HCT116 (cell line): ENCODE results near the gene CLASP1. TPM values are rescaled to one million over a fixed set of nuclear protein-coding genes. Genes with fewer than 3 reads are reported as not detected.
A peak's percentile ranks its signal among the peaks of the same experiment; 100 is the strongest.

ENCODE experiments used
- ATAC-seq: fragments of 200-7000 bp; cut with Tn5 transposase; 2 replicates; pipeline ENCODE4 v1.9.1; 2020; ENCODE audit warnings: mild to moderate bottlenecking, moderate library complexity
- BruUV-seq: library from RNA; stranded (reverse); fragments of 400-500 nt; replicated peaks from 2 replicates; lab custom pipeline; 2021; lab: Mats Ljungman, UMichigan
- CTCF ChIA-PET: fragments of 300-600 bp; sonication (Branson Sonifier 250); formaldehyde crosslinking; loops from one replicate; lab custom pipeline; 2021; ENCODE audit warnings: antibody characterized with exemption; lab: Charles Lee
- POLR2A ChIA-PET: fragments of 300-600, 350-600 bp; sonication (Branson Sonifier 250); formaldehyde crosslinking; loops from one replicate; lab custom pipeline; 2021; ENCODE audit warnings: antibody characterized with exemption; lab: Charles Lee
- RAD21 ChIA-PET, 2 experiments: fragments of 300-600 bp; sonication (Branson Sonifier 250); formaldehyde crosslinking; loops; one replicate each; lab custom pipeline; 2023; ENCODE audit warnings: low total read pairs in 2 of 2; ENCODE audit not compliant: uncharacterized antibody in 2 of 2, unreplicated experiment in 2 of 2, low non-redundant PET in 1 of 2; lab: Charles Lee
- DNase-seq: peaks from one replicate; pipeline ENCODE4 v3.0.0-alpha.2; 2010; ENCODE audit warnings: low read depth, low spot score
- H2AFZ ChIP-seq: fragments of 200-600 bp; shearing (Covaris generic), sonication (generic); 2 replicates; pipeline ENCODE4 v1.6.1; 2017; ENCODE audit warnings: low read depth, mixed run types, mixed read lengths, antibody characterized with exemption, low read length; ENCODE audit not compliant: poor library complexity, severe bottlenecking
- H3K27ac ChIP-seq: 2 replicates; pipeline ENCODE4 v1.5.1; 2012; ENCODE audit warnings: low read depth, low read length
- H3K27me3 ChIP-seq: fragments of 200-600 bp; sonication (generic); 2 replicates; pipeline ENCODE4 v1.6.1; 2016; ENCODE audit warnings: mixed run types, low read length, mixed read lengths; ENCODE audit not compliant: insufficient read depth
- H3K36me3 ChIP-seq, 2 experiments: fragments of 200-500 bp in 1 of 2; fragments of 200-600 bp in 1 of 2; sonication (Bioruptor generic) in 1 of 2; sonication (generic) in 1 of 2; 2 replicates each; pipeline versions ENCODE4 v1.5.1 to v1.6.1; 2014 to 2016; ENCODE audit warnings: low read length in 2 of 2, inconsistent platforms in 1 of 2, mixed read lengths in 1 of 2, mixed run types in 1 of 2; ENCODE audit not compliant: insufficient read depth in 2 of 2, control insufficient read depth in 1 of 2
- H3K4me1 ChIP-seq, 2 experiments: fragments of 200-600 bp in 1 of 2; sonication (generic) in 1 of 2; 2 replicates each; pipeline versions ENCODE4 v1.5.1 to v1.6.1; 2012 to 2017; ENCODE audit warnings: low read length in 2 of 2, inconsistent platforms in 1 of 2, mild to moderate bottlenecking in 1 of 2, mixed read lengths in 1 of 2, mixed run types in 1 of 2, moderate library complexity in 1 of 2; ENCODE audit not compliant: insufficient read depth in 2 of 2, control insufficient read depth in 1 of 2
- H3K4me2 ChIP-seq: fragments of 200-600 bp; sonication (generic); 2 replicates; pipeline ENCODE4 v1.6.1; 2017; ENCODE audit warnings: mixed run types, low read length, mixed read lengths
- H3K4me3 ChIP-seq, 2 experiments: fragments of 200-600 bp in 1 of 2; sonication (generic) in 1 of 2; replicated peaks in 1 of 2; 2 replicates each; pipeline ENCODE4 v1.5.1; 2011 to 2016; ENCODE audit warnings: low read length in 2 of 2, control low read depth in 1 of 2, low read depth in 1 of 2, mild to moderate bottlenecking in 1 of 2, mixed read lengths in 1 of 2, mixed run types in 1 of 2
- H3K79me2 ChIP-seq: fragments of 200-600 bp; sonication (generic); 2 replicates; pipeline ENCODE4 v1.6.1; 2017; ENCODE audit warnings: mild to moderate bottlenecking, mixed run types, low read length, moderate library complexity, mixed read lengths; ENCODE audit not compliant: insufficient read depth
- H3K9ac ChIP-seq: fragments of 200-600 bp; sonication (generic); 2 replicates; pipeline ENCODE4 v1.6.1; 2016; ENCODE audit warnings: low read length, mixed read lengths
- H3K9me2 ChIP-seq: fragments of 200-600 bp; sonication (generic), shearing (Covaris generic); 2 replicates; pipeline ENCODE4 v1.6.1; 2017; ENCODE audit warnings: mixed run types, mild to moderate bottlenecking, moderate library complexity; ENCODE audit not compliant: insufficient read depth
- H3K9me3 ChIP-seq, 2 experiments: fragments of 200-500 bp in 1 of 2; fragments of 200-600 bp in 1 of 2; sonication (Bioruptor generic) in 1 of 2; sonication (generic) in 1 of 2; 2 replicates each; pipeline ENCODE4 v1.6.1; 2014 to 2017; ENCODE audit warnings: low read length in 2 of 2, mixed read lengths in 2 of 2, inconsistent platforms in 1 of 2, low read depth in 1 of 2, mild to moderate bottlenecking in 1 of 2, mixed run types in 1 of 2, moderate library complexity in 1 of 2; ENCODE audit not compliant: control insufficient read depth in 1 of 2, insufficient read depth in 1 of 2
- H4K20me1 ChIP-seq: fragments of 200-600 bp; sonication (generic), shearing (Covaris generic); 2 replicates; pipeline ENCODE4 v1.6.1; 2017; ENCODE audit warnings: mixed run types, mild to moderate bottlenecking, moderate library complexity; ENCODE audit not compliant: insufficient read depth
- ATF3 ChIP-seq: IDR thresholded peaks from 2 replicates; pipeline ENCODE4 v1.6.1; 2012
- CBX3 ChIP-seq: IDR thresholded peaks from 2 replicates; pipeline ENCODE4 v1.6.1; 2012; ENCODE audit warnings: low read depth
- intact Hi-C: fragments of 100-400 bp; cut with micrococcal nuclease; formaldehyde crosslinking; loops from 2 replicates; pipeline ENCODE4 v1.10.0; 2022
- total RNA-seq: library from RNA; stranded (reverse); gene quantifications from one replicate; pipeline ENCODE4 v1.2.1, GENCODE V29; 2021; ENCODE audit not compliant: unreplicated experiment
- TF ChIP-seq, protein P1 (sequence below): IDR thresholded peaks from 2 replicates; pipeline ENCODE4 v1.6.1; 2012; ENCODE audit warnings: low read depth

Gene CLASP1
- total RNA-seq, 1 experiment from 2014 or later, result 41.9 TPM

DNA sequence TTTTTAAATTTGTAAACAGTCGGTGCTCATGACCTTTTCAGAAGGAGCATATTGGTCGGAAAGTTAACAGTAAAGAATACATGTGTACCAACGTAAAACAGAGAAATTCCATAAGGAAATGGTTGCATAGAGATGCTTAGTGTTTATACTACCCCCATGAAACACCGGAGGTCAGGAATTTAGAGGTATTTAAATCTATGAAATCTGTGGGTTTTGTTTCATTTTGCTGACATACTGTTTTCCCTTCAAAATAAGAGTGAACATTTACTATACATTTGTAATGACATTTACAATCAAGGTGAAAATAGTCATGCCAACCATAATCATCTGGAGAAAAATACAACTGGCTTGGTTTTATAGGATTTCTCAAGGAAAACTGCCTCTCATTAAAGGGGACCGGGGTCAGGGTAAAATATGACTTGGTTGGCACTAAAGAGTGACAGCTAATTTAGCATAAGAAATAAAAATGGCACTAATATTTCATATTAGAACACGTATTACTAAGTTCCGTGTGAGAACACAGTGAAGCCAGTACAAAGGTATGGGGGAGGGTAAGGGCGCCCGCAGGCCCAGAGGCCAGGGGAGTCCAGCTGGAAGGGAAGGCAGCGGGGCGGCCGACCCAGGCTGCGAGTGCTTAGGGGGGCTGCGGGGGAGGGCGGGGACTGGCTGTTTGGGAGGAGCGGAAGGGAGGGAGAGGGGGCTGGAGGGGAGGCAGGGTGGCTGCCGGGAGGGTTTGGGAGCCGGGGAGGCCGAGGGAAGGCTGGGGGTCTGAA, 119.6 kb downstream of the CLASP1 start:
- TF ChIP-seq ATF3 (no peak), CBX3 (no peak)
- TF ChIP-seq, protein P1, sequence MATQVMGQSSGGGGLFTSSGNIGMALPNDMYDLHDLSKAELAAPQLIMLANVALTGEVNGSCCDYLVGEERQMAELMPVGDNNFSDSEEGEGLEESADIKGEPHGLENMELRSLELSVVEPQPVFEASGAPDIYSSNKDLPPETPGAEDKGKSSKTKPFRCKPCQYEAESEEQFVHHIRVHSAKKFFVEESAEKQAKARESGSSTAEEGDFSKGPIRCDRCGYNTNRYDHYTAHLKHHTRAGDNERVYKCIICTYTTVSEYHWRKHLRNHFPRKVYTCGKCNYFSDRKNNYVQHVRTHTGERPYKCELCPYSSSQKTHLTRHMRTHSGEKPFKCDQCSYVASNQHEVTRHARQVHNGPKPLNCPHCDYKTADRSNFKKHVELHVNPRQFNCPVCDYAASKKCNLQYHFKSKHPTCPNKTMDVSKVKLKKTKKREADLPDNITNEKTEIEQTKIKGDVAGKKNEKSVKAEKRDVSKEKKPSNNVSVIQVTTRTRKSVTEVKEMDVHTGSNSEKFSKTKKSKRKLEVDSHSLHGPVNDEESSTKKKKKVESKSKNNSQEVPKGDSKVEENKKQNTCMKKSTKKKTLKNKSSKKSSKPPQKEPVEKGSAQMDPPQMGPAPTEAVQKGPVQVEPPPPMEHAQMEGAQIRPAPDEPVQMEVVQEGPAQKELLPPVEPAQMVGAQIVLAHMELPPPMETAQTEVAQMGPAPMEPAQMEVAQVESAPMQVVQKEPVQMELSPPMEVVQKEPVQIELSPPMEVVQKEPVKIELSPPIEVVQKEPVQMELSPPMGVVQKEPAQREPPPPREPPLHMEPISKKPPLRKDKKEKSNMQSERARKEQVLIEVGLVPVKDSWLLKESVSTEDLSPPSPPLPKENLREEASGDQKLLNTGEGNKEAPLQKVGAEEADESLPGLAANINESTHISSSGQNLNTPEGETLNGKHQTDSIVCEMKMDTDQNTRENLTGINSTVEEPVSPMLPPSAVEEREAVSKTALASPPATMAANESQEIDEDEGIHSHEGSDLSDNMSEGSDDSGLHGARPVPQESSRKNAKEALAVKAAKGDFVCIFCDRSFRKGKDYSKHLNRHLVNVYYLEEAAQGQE, result no peak
- TF ChIP-seq, all 23 proteins: peak for 0
- BruUV-seq, result no TSS peak
- ChIA-PET CTCF (interaction anchor here (1.0 to 2.0 kb wide), 3 partner anchors 401 to 434 kb away, joined by 3 to 8 read pairs (median 3); no protein-coding TSS in a partner anchor), POLR2A (interaction anchor here (0.6 to 4.1 kb wide), 14 partner anchors 10 to 454 kb away, joined by 3 to 46 read pairs (median 8); partner anchors contain the start of genes CLASP1 and NIFK), RAD21 (no interaction called here)
- intact Hi-C loops, result loop anchor here (1.0 to 5.0 kb wide), 5 partner anchors 120 to 447 kb away; partner anchors contain the start of genes CLASP1 and TSN
- peak overlapping the region; percentile 73 for H3K9ac ChIP-seq
- DNase-seq (no peak), ATAC-seq (peak; percentile 40)
- H2AFZ ChIP-seq, result no peak overlapping the region
- peak overlapping the region; percentile 87 for H3K4me2 ChIP-seq
- H3K9me2 ChIP-seq, result no peaks in the 10 kb centered on the region
- H3K4me1 ChIP-seq, result peaks cover 15 to 31% of the 10 kb centered on the region in 2 experiments
- H4K20me1 ChIP-seq, result no peaks in the 10 kb centered on the region
- no peaks in the 10 kb centered on the region for H3K9me3 ChIP-seq
- H3K4me3 ChIP-seq, result peak overlapping the region; percentile 66 to 70
- H3K79me2 ChIP-seq, result peaks cover 20% of the 10 kb centered on the region
- peaks cover 0 to 9% of the 10 kb centered on the region in 2 experiments; a peak in 2 of 4 replicates for H3K36me3 ChIP-seq
- peak overlapping the region; percentile 77 for H3K27ac ChIP-seq
- no peaks in the 10 kb centered on the region for H3K27me3 ChIP-seq
